GM23338 (cell line): Measurements from ENCODE around the gene FCHO2.

Experiments
- CTCF ChIP-seq, 2 experiments: fragments of 200-600 bp in 1 of 2; sonication (generic) in 1 of 2; conservative IDR thresholded peaks; 2 replicates each; pipeline versions ENCODE4 v1.5.1 to v1.6.1; 2016 to 2017; ENCODE audit warnings: antibody characterized with exemption in 2 of 2, low read depth in 2 of 2, mild to moderate bottlenecking in 2 of 2, moderate library complexity in 1 of 2
- EZH2 ChIP-seq: fragments of 200-600 bp; sonication (generic); IDR thresholded peaks from one replicate; pipeline ENCODE4 v1.8.0; 2017; ENCODE audit warnings: antibody characterized with exemption, mild to moderate bottlenecking, low read depth; ENCODE audit not compliant: unreplicated experiment
- POLR2AphosphoS5 ChIP-seq: IDR thresholded peaks from 2 replicates; pipeline ENCODE4 v1.6.1; 2016; ENCODE audit warnings: antibody characterized with exemption, low read depth

GRCh38 chr5:72955143-72955767, 586 bp upstream of the FCHO2 start:
- TF ChIP-seq CTCF (conservative IDR thresholded peaks at IDR 0.05; ENCODE audit: low read depth in 2 of 2), result no peak
- no peak for TF ChIP-seq POLR2AphosphoS5
- no peak for TF ChIP-seq EZH2
